Bronchus fibroblast of lung (primary cell): ENCODE measurements around the gene CD3E. TPM values are rescaled to one million over a fixed set of nuclear protein-coding genes. Genes with fewer than 3 reads are reported as not detected.

Experiments
- total RNA-seq: library from RNA; depleted of rRNA; stranded (reverse); fragments of >200 nt; gene quantifications from 2 replicates; pipeline ENCODE4 v1.2.3, GENCODE V29; 2015

CD3E gene
- not detected in 2 replicates for total RNA-seq

GRCh38 chr11:118304568-118305248, at the start of gene CD3E:
Gene CD3E, plus strand, starts transcription at chr11:118304730. Its CDS starts 223 bp downstream, at chr11:118304953.

GRCh38 chr11:118263695-118264568, 40.6 kb upstream of the CD3E start, which contains the start of gene MPZL2:
Gene MPZL2, minus strand, starts transcription at chr11:118264297. Its CDS starts 144 bp downstream, at chr11:118264153.

GRCh38 chr11:118342503-118343161, 38.1 kb downstream of the CD3E start, which contains the start of gene CD3D:
Gene CD3D, minus strand, starts transcription at chr11:118342705. Its CDS starts 98 bp downstream, at chr11:118342607.

GRCh38 chr11:118343981-118344515, 39.5 kb downstream of the CD3E start, which contains the start of gene CD3G:
Gene CD3G, plus strand, starts transcription at chr11:118344344. Its CDS starts 80 bp downstream, at chr11:118344424.

GRCh38 chr11:118359295-118359958, 54.9 kb downstream of the CD3E start, which contains the start of gene UBE4A:
Gene UBE4A, plus strand, starts transcription at chr11:118359600. Its CDS starts 5,481 bp downstream, at chr11:118365081.

Other genes with a start within 250 kb of the CD3E start
- not detected in 2 replicates for gene TMPRSS4, start 227.7 kb upstream of the CD3E start, total RNA-seq
- gene SMIM35, start 217.8 kb upstream of the CD3E start, total RNA-seq, result not detected in 2 replicates
- gene SCN4B, start 151.9 kb upstream of the CD3E start, total RNA-seq, result 0.30 and 0.34 TPM in 2 replicates
- gene SCN2B, start 128.1 kb upstream of the CD3E start, total RNA-seq, result 0.15 and 0.17 TPM in 2 replicates
- gene JAML, start 79.7 kb upstream of the CD3E start, total RNA-seq, result not detected in 2 replicates
- 0.30 and 0.34 TPM in 2 replicates for gene MPZL3, start 52.4 kb upstream of the CD3E start, total RNA-seq
- gene MPZL2, start 40.4 kb upstream of the CD3E start, total RNA-seq, result not detected in 2 replicates
- not detected in 2 replicates for gene CD3D, start 38.0 kb downstream of the CD3E start, total RNA-seq
- gene CD3G, start 39.6 kb downstream of the CD3E start, total RNA-seq, result not detected in 2 replicates
- 31.7 and 33.5 TPM in 2 replicates for gene UBE4A, start 54.9 kb downstream of the CD3E start, total RNA-seq
- gene ATP5MG, start 96.9 kb downstream of the CD3E start, total RNA-seq, result 56.2 and 62.9 TPM in 2 replicates
- 10.1 and 13.6 TPM in 2 replicates for gene KMT2A, start 131.8 kb downstream of the CD3E start, total RNA-seq
- gene TTC36, start 222.7 kb downstream of the CD3E start, total RNA-seq, result 1.0 TPM in 1 of 2 replicates, not detected in the other
- gene TMEM25, start 226.5 kb downstream of the CD3E start, total RNA-seq, result 21.4 and 23.0 TPM in 2 replicates